ENCODE data around the gene DPEP3.
"Not testable (repeated sequence)": the region's sequence is repeated elsewhere in the genome, so short reads cannot be mapped to it uniquely, and the experiment has no call there.

Gene DPEP3

GRCh38 chr16:67993207-67994039 lies 13.1 kb upstream of the DPEP3 start:
- DNase-seq = no peak

GRCh38 chr16:67992661-67993206 lies 12.4 kb upstream of the DPEP3 start:
- no peak for DNase-seq

- DNase-seq = no peak
Observed at GRCh38 chr16:67990018-67990386, 9.7 kb upstream of the DPEP3 start.

DNA sequence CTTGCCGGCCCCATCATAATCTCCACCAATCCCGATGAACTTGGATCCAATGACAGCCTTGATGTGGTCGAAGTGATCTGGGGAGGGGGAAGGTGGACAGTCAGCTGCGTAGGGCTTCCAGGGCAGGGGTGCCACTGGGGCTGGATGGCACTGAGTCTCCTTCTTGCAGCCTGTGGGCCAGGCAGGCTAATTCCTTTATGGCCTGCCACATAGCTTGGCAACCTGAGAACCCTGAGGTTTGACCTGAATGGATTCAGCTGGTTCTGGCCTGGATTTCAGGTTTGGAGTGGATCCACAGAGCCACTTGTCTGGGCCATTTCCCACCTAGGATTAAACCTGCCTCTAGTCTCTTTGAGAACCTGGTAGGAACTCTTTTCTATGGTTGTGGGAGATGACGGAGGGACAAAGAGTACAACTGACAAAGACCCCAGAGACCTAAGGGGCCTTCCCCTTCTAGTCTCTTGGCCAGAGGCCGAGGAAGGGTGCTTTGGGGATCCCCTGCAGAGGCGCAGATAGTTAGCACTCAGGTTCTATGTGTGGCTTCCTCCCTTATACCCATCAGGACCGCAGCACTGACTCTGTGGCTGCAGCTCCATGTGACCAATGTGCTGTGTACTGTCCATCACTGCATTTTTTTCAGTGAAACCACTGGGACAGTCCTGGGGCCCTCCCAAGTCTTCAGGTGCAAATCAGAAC lies 9.2 kb upstream of the DPEP3 start:
- DNase-seq = no peak

DNA sequence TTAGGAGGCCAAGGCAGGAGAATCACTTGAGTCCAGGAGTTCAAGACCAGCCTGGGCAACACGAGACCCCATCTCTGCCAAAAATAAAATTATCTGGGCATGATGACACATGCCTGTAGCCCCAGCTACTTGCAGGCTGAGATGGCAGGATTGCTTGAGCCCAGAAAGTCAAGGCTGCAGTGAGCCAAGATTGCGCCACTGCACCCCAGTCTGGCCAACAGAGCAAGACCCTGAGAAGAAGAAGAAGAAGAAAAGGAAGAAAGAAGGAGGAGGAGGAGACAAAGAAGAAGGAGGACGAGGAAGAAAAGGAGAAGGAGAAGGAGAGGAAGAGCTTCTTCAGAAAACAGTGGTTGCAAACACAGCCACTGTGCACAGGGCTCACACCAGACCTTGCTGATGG lies 8.4 kb upstream of the DPEP3 start:
- DNase-seq = no peak

DNA sequence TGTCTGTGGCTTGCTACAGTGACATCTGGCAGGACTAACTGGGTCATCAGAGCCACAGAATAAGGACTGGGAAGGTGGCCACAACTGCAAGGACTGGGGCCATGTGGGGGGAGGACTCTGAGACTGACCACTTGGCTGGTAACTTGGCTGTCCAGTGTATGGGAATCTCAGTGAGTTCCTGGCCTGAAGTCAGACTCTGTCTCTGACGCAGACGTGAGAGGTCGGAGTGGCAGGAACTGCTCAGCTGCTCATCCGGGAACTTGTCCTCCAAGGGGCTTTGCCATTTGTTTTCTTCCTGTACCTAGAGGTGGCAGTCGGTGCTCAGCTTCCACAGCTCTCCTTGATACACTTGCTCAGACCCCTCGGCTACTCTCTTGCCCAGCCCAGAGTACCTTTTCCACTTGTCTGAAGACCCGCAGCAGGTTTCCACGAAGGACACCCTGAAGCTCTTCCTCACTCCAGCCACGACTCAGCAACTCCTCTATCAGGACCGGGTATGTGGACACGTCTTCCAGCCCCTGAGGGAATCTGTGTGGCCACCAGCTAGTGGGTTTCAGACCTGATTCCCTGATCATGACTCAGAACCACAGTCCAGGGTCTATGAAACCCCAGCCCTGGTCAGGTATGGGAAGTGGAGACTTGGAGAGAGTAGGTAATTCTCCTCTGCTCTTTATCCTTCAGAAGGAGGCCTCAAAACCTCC lies 7.3 kb upstream of the DPEP3 start:
- DNase-seq = no peak

DNA sequence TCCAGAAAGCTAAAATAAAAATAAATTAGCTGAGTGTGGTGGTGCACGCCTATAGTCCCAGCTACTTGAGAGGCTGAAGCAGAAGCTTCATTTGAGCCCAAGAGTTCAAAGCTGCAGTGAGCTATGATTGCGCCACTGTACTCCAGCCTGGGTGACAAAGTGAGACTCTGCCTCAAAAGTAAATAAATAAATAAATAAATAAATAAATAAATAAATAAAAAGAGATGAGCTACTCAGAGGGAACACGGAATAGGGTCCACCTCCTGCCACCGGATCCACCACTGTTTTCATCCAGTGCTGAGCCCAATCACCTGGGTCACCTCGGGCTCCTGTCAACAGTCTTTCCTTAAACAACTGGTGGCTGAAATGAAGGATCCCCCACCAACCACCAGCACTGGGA lies 6.7 kb upstream of the DPEP3 start:
- no peak for DNase-seq

- no peak for DNase-seq
Observed at GRCh38 chr16:67982011-67982696, 1.9 kb upstream of the DPEP3 start.

- DNase-seq = no peak
Observed at GRCh38 chr16:67977469-67978227, 2.7 kb downstream of the DPEP3 start.

- no peak for DNase-seq
Observed at GRCh38 chr16:67977005-67977404, 3.3 kb downstream of the DPEP3 start.

- DNase-seq = no peak
Observed at GRCh38 chr16:67976205-67976604, 4.1 kb downstream of the DPEP3 start.

DNA sequence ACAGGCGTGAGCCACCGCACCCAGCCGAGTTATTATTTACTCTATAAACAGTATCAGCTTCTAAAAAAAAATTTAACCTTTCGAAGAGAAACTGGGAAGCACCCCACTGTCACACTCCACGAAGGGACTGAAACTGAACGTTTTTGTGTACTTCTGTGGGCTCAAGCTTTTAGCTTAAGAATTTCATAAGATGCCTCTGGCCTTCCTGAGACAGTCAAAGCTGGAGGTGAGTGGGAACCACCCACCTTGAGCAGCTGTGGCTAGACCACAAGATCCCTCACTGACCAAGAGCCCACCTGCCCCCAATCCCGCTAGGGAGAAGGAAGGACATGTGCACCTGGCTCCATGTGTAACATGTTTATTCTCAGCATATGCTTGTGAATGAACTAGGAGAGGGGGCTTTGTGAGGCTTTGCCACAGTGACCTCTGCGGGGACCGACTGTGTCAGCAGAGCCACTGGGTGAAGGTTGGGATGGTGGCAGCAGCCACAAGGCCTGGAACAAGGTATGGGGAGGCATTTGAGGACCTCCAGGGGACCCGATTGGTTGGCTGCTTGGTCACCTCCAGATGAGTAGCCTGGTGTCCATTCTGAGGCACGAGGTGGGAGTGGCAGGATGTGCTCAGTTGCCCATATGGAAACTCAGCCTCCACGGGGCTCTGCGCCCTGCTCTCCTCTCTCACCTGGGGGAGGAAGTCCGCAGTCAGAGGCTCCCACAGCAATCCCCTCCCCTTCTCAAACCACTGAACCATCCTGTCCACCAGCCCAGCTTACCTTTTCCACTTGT lies 4.8 kb downstream of the DPEP3 start:
- no peak for DNase-seq

GRCh38 chr16:67972285-67972684 lies 8.0 kb downstream of the DPEP3 start:
- DNase-seq = not testable (repeated sequence)

GRCh38 chr16:67971111-67971510 lies 9.2 kb downstream of the DPEP3 start:
- DNase-seq = no peak

DNA sequence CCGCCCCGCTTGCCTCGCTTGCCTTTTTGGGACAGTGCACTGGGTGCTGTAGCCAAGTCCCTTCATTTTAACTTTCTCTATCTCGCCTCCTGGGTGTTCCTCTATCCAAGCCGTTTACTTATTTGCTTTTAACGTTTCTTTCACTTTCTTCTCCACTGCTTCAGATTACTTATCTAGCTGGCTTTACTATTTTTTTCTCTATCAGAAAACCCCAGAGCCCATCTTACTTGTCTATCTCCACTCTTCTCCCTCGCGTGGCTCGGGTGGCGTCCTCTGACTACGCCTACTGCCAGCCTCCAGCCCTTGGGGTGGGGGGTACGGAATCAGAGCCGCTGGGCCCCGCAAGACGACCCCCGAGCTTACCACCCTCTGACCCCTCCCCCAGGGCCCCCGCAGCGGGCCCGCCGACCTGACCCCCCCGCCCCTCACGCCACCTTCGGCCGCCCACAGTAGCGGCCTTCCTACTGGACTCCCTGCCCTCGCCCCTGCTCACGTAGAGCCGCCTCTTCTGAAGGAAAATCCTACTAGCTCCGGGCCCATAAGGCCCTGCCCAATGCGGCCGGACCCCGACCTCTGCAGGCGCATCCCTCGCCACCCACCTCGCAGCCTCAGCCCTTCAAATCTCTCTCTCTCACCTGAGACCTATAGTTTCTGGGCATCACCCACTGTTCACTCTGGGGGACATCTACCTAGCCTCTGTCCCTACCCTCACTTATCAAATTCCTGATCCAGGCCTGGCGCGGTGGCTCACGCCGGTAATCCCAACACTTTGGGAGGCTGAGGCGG lies 10.9 kb downstream of the DPEP3 start:
- DNase-seq = no peak

- DNase-seq = peak; percentile 35
Observed at GRCh38 chr16:67968400-67969253, 11.7 kb downstream of the DPEP3 start, which contains the start of gene SLC12A4. SLC12A4 (minus strand) TSS chr16:67968637; CDS start chr16:67968553, 84 bp downstream.

- DNase-seq = no peak
Observed at GRCh38 chr16:67967958-67968399, 12.3 kb downstream of the DPEP3 start.

DNA sequence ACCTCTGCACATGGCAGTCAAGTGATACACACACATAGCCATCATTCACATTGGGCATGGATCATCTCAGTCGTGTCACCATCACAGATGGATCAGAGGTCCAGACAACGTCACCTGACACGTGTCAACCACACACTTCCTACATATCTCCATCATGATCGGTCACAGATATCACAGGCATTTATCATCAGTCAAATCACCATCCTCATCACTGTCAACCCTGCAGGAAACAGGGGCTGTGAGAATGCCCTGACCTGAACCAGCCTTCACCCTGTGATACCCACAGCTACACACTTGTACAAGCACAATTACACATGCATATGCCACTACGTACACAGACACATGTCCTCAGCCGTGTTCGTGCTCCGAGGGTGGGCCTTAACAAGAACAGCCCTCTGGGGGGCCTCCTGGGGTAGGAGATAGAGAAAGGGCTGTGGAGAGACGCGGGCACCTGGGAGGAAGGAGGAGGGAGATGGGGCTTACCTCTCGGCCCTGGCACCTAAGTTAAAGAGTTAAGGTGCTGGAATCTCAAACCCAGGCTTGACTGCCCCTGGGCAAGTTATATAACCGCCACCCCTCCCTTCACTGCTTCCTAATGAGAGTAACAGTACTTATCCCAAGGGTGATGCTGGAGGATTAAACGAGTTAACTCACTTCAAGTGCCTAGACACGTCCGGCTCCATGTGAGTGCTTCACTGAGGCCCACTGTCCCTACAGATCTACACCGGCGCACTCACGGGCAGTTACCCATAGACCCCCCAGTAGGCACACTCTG lies 12.9 kb downstream of the DPEP3 start:
- no peak for DNase-seq

Data from T1000 (cell line).